RWPE1 (cell line): Measurements from ENCODE around the gene BRD3.

ENCODE experiments used
- CTCF ChIA-PET: fragments of 350-600 bp; sonication (Branson Sonifier 250); formaldehyde crosslinking; extraction: SDS; loops from one replicate; lab custom pipeline; 2021; lab: Yijun Ruan, JAX
- POLR2A ChIA-PET: fragments of 400-600 bp; formaldehyde crosslinking; extraction: SDS; loops from one replicate; lab custom pipeline; 2020; ENCODE audit warnings: antibody characterized with exemption; ENCODE audit not compliant: low non-redundant PET; lab: Yijun Ruan, JAX
- DNase-seq: peaks from one replicate; pipeline ENCODE4 v3.0.0; 2012; ENCODE audit warnings: low spot score
- H3K27ac ChIP-seq: fragments of 450-650 bp; 2 replicates; pipeline ENCODE4 v1.5.1; 2017
- CTCF ChIP-seq: fragments of 450-650 bp; conservative IDR thresholded peaks from 2 replicates; pipeline ENCODE4 v1.5.1; 2017; ENCODE audit warnings: low read depth, mild to moderate bottlenecking

BRD3 gene

GRCh38 chr9:134007150-134007549 lies 60.7 kb downstream of the BRD3 start:
- DNase-seq: no peak
- POLR2A ChIA-PET: no interaction called here
- H3K27ac ChIP-seq: no peak overlapping the region
- no peak for TF ChIP-seq CTCF
- CTCF ChIA-PET: interaction anchor here (0.6 kb wide), 2 partner anchors 407 to 497 kb away, joined by 3 to 4 read pairs; no protein-coding TSS in a partner anchor

- DNase-seq: no peak
- ChIA-PET CTCF (interaction anchor here (0.6 to 1.8 kb wide), 4 partner anchors 11 to 617 kb away, joined by 3 to 10 read pairs (median 4); no protein-coding TSS in a partner anchor), POLR2A (no interaction called here)
- TF ChIP-seq CTCF: no peak
- no peak overlapping the region for H3K27ac ChIP-seq
These were observed 62.4 kb downstream of the BRD3 start for GRCh38 chr9:134005381-134005780.

DNA sequence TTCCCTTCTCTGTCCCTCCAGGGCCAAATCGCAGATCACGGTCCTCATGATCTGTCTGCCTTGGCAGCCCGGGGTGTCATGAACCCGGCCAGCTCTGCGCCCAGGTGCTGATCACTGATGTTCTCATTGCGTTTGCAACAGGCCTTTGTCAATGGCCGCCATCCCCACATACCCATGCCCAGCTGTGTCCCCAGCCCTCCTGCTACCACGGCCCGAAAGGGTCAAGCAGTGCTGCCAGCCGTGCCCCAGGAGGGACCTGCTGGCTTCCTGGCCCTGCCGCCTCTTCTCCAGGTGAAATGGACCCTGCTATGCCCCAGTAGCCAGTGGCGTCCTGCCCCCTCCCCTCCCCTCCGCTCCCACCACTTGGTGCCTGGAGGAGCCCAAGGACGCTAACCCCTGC lies 62.9 kb downstream of the BRD3 start:
- H3K27ac ChIP-seq: no peak overlapping the region
- DNase-seq: no peak
- ChIA-PET CTCF (interaction anchor here (1.8 kb wide), 1 partner anchor 10 kb away, joined by 10 read pairs; no protein-coding TSS in a partner anchor), POLR2A (no interaction called here)
- no peak for TF ChIP-seq CTCF

GRCh38 chr9:134004131-134004873 lies 63.5 kb downstream of the BRD3 start:
- CTCF ChIA-PET: interaction anchor here (1.8 kb wide), 1 partner anchor 10 kb away, joined by 10 read pairs; no protein-coding TSS in a partner anchor

GRCh38 chr9:134003237-134003636 lies 64.6 kb downstream of the BRD3 start:
- ChIA-PET POLR2A (interaction anchor here (0.5 kb wide), 1 partner anchor 14 kb away, joined by 5 read pairs; no protein-coding TSS in a partner anchor), CTCF (no interaction called here)
- H3K27ac ChIP-seq: no peak overlapping the region
- no peak for TF ChIP-seq CTCF
- DNase-seq: no peak

More at GRCh38 chr9:134004131-134004873, 63.5 kb downstream of the BRD3 start:
- TF ChIP-seq CTCF: no peak
- no peak for DNase-seq
- POLR2A ChIA-PET: no interaction called here
- no peak overlapping the region for H3K27ac ChIP-seq

DNA sequence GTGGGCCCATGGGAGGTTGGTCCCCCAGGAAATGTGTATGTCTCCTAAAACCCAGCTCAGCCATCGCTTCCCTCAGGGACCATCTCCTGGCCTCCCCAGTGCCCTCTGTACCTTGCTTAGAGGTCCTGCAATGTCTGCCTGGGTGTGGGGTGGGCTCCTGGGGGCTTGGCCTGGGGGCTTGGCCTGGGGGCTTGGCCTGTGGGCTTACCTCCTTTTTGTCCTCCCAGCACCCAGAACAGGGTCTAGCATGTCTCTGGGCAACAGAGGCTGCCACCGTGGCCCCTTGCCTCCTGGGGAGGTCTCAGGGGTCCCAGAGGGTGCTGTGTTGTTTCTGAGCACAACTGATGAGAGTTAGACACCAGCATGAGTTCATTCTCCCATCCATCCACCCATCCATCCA lies 65.0 kb downstream of the BRD3 start:
- ChIA-PET CTCF (no interaction called here), POLR2A (no interaction called here)
- TF ChIP-seq CTCF: no peak
- no peak overlapping the region for H3K27ac ChIP-seq
- no peak for DNase-seq
